ENCODE measurements around the gene NOD1.
A peak's percentile ranks its signal among the peaks of the same experiment; 100 is the strongest.
"Not testable (repeated sequence)": the region's sequence is repeated elsewhere in the genome, so short reads cannot be mapped to it uniquely, and the experiment has no call there.

Gene NOD1

DNA sequence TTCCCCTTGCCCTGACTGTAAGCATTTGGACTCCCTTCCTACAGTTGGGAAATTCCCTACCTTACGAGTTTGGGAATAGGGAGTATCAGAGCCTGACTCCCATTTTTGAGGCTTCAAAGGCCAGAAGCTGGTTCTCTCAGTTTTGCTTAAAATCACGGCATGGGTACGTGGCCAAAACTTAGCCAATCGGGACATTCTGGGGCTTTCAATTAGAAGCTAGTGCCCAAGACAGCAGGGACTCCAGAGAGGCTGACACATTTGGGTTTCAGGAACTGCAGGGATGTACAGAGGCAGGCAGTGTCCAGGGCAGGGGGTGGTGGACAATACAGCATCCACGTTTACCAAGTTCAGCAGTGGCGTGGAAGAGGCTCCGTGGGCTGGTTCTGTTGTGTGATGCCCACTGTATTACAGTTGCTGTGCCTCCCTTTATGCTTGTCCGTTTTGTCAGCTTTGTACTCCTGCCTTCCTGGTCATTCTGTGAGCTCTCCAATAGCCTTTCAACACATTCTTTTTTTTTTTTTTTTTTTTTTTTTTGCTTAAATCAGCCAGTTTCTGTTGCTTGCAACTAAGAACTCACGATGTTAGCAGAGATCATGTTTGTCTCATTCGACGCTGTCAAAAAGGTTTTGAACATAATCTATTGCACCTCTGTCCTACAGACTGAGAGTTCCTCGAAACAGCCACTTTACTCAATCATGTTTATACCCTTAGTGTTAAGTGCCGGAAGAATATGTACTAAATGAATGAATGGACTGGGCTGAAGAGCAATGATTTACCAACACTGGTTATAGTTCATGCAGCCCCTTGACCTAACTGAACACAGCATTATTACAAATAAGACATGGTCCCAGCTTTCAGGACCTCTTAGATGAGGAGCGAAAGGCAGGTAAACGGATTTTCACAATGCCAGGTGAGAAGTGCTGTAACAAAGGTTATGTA lies 25.0 kb upstream of the NOD1 start:
- DNase-seq (ENCODE audit: low read depth in 2 of 2), result no peak

DNA sequence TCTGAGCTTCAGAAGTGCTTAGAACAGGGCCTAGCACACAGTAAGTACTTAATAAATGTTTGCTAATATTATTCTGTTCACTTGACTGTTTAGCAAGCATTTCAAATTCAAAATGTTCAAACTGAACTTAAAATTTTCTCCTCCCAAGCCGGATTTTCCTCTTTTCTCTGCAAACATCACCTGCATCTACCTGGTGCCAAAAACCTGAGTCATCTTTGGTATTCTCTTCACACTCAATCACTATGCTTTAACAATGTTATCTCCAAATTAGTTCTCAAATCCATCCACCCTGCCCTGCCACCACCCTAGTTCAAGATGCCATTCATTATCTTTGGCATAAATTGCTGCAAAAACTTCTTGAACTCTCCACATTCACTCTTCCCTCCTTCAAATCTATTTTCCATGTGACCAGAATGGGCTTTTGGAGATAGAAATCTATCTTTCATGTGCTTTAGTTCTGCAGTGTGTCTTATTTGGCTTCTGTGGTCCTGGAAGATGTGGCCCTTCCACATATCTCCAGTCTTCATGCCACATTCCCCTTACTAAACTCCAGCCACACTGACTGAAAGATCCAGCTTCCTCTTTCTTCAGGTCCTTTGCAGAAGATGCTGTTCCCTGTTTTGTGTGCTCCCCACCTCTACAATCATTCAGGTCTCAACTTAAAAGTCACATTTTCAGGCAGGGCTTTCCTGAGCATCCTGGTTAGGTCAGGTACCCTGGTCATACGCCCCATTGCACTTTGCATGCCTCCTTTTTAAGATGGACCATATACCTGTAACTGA lies 24.1 kb upstream of the NOD1 start:
- no peak for DNase-seq (ENCODE audit: low read depth in 2 of 2)

DNA sequence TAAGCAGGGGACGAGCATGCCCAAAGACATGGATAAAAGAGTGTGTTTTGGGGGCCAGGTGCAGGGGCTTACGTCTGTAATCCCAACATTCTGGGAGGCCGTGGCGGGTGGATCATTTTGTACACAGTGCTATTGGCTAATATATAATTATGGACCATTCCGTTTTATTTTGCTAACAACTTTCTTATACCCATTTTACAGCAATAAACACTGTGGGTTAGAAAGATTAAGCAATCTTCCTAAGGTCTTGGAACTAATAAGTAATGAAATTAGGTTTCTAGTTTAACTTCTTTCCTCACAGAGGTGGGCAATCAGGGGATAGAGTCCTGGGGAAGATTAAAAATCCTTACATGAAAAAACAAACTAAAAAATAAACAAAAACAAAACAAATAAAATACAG lies 22.7 kb upstream of the NOD1 start:
- no peak for DNase-seq (ENCODE audit: low read depth in 2 of 2)

DNA sequence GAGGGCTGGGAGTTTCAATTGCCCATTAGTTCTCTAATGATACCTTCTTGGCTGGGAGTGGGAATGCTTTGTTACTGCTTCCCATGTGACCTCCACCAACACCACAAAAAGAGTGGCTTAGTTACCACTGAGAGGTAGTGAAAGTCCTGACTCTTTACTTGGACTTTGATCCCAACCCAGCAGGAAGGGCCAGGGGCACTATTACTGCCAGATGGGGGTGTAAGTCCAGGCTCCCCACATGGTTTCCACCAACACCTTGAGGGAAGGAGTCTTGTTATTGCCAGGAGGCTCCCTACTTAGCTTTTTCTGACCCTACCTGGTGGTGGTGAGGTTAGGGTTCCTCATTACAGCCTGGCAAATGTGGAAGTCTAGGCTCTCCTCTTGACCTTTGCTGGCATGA lies 14.6 kb upstream of the NOD1 start:
- DNase-seq (ENCODE audit: low read depth in 2 of 2), result no peak

DNA sequence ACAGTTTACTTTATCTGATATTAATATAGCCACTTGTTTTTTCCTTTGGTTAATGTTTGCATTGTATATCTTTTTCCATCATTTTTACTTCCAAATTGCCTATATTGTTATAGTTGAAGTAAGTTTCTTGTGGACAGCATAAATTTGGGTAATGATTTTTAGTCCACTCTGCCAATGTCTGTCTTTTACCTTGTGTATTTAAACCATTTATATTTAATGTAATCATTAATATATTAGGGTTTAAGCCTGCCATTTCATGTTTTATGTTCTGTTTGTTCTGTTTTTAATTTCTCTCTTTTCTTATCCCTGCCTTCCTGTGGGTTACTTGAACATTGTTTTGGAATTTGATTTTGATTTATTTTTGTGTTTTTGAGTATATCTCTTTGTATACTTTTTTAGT lies 12.8 kb upstream of the NOD1 start:
- no peak for DNase-seq (ENCODE audit: low read depth in 2 of 2)

DNA sequence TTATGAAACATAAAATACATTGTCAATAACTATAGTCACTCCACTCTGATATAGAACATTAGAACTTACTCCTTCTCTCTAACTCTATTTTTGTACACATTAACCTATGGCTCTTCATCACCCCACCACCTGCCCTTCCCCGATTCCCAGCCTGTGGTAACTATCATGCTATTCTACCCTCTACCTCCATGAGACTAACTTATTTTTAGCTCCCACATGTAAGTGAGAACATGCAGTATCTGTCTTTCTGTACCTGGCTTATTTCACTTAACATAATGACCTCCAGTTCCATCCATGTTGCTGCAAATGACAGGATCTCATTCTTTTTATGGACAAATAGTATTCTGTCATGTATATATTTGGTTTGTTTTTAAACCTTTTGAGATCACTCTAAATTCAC lies 8.8 kb upstream of the NOD1 start:
- DNase-seq (ENCODE audit: low read depth in 2 of 2), result no peak

DNA sequence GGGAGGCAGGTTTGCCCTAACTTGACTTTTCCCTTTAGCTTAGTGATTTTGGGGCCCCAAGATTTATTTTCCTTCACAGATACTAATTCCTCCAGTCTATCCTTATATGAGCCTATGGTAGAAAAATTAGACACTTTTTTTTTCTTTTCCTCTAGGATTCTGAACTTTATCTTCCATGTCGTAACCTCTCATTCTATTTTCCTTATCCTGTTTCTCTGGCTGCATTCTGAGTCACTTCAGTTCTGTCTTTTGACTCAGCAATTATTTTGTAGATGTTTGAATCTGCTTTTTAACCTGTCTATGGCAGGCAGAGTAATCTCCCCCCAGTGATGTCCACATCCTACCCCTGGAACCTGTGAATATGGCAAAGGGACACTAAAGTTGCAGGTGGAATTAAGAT lies 7.1 kb upstream of the NOD1 start:
- DNase-seq (ENCODE audit: low read depth in 2 of 2), result no peak

DNA sequence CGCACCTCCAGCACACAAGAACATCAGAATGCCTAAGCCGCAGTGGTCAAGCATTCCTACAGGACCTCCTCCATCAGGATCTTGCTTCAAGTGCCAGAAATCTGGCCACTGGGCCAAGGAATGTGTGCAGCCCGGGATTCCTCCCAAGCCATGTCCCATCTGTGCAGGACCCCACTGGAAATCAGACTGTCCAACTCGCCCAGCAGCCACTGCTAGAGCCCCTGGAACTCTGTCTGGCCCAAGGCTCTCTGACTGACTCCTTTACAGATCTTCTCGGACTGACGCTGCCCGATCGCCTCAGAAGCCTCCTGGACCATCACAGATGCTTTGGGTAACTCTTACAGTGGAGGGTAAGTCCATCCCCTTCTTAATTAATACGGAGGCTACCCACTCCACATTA lies 2.8 kb upstream of the NOD1 start:
- DNase-seq (ENCODE audit: low read depth in 2 of 2), result not testable (repeated sequence)

DNA sequence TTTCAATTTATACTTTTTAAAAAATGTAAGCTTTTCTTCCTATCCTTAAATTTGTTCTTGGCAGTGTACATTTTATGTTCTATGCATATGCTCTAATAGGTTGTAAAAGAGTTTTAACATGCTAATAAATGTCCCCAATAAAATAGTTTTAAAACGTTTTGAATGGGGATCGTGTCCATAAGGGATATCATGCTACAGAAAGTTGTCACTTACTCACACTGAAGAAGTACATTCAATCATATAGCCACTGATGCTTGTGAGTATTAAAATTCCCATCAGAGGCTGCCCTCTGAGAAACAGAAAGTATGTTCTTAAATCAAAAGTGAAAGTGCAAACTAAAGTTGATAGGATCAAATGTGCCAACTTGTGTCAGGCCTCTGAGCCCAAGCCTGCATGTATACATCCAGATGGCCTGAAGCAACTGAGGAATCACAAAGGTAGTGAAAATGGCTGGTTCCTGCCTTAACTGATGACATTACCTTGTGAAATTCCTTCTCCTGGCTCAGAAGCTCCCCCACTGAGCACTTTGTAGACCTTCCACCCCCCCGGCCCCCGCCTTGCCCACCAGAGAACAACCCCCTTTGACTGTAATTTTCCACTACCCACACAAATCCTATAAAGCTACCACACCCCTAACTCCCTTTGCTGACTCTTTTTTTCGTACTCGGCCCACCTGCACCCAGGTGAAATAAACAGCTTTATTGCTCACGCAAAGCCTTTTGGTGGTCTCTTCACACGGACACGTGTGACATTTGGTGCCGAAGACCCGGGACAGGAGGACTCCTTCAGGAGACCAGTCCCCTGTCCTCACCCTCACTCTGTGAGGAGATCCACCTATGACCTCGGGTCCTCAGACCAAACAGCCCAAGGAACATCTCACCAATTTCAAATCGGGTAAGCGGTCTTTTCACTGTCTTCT lies 877 bp upstream of the NOD1 start:
- peak in 1 of 2 donors; percentile 8 for DNase-seq (ENCODE audit: low read depth in 2 of 2)

DNA sequence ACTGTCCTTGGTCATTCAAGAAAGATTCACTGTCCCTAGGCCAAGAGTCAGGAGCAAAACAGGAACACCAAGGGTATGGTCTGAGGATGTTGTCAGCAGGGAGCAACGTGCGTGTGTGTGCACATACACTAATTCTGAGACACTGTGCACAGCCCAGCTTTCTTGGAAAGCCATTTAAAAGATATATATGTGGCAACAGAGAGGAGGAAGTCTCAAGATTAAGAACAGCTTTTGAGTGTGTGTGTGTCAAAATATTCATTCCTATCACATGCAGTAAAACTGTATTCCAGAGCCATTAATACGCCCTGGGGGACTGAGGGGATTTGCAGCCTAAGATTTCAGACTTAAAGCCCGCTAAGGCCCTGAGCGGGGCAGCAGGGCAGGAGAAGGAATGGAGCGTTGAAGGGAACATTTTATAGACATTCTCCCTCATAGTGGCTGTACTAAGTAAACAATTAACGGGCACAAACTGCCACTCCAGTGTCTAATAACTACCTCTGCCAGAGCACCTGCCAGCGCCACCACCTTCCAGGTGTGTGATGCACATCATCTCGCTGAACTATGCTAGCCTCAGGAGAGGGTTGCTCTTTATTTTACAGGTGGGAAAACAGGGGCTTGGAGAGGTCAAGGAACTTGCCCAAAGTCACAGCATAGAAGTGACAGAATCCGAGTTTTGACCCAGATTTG lies 2.0 kb downstream of the NOD1 start:
- DNase-seq (ENCODE audit: low read depth in 2 of 2), result no peak

DNA sequence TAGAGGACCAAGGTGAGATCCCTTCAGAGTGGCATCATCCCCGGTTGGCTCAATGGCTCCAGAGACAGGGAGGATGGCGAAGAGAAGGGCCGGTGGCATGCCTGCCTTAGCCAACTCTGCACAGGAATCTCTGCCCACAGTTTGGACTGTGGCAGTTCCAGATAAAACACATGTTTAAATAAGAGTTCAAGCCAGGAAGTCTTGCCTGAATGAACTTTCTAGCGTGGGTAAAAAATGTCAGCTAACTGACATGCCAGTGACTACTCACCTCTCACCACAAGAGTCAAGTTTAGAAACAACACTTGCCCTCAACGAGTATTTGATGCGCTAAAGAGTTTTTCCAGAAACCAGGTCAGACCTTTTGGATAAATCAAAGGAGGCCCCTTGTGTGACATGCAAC lies 3.0 kb downstream of the NOD1 start:
- DNase-seq (ENCODE audit: low read depth in 2 of 2), result no peak

DNA sequence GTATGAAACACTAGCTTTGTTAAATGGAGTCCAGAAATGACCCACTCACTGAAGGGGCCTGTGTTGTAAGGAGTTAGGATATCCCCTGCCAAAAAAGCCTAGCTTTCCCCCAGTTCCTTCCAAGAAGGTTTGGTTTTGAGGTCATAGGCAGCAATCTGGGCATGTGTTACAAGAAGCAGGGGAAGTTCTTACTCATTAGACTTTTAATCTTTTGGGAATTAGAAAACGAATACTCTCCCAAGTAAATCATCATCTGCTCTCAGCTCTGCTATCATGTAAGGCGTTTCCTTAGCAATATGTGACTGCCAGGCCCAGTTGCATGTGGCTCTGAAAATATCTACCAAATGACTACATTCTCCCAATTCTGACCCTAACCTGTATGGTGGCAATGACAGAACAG lies 3.7 kb downstream of the NOD1 start:
- DNase-seq (ENCODE audit: low read depth in 2 of 2), result no peak

DNA sequence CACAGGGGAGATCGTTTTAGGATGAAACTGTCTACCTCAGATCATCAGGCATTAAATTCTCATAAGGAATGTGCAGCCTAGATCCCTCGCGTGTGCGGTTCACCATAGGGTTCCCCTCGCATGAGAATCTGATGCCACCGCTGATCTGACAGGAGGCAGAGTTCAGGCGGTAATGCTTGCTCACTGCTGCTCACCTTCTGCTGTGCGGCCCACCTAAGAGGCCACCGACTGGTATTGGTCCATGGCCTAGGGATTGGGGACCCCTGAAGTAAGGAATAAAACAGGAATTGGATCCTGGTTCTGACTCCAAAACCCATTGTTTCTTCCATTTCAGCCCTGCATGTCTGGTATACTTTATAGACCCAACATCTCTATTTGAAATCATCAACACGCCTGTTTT lies 4.1 kb downstream of the NOD1 start:
- DNase-seq (ENCODE audit: low read depth in 2 of 2), result no peak

DNA sequence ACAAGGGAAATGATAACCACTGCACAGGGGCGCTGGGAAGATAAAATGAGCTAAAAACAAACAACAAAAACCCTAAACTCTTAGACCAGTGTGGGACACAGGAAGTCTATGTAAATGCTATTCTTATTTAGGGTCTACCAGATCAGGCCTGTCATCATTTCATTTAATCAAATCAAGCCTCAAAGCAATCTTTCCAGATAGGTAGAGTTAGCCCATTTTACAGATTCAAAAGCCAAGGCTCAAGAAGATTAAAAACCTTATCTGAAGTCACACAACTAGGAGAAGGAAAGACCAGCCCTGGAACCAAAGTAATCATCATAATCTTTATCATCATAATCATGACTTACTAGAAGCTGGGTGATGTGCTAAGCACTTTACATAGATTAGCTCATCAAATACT lies 4.7 kb downstream of the NOD1 start:
- no peak for DNase-seq (ENCODE audit: low read depth in 2 of 2)

DNA sequence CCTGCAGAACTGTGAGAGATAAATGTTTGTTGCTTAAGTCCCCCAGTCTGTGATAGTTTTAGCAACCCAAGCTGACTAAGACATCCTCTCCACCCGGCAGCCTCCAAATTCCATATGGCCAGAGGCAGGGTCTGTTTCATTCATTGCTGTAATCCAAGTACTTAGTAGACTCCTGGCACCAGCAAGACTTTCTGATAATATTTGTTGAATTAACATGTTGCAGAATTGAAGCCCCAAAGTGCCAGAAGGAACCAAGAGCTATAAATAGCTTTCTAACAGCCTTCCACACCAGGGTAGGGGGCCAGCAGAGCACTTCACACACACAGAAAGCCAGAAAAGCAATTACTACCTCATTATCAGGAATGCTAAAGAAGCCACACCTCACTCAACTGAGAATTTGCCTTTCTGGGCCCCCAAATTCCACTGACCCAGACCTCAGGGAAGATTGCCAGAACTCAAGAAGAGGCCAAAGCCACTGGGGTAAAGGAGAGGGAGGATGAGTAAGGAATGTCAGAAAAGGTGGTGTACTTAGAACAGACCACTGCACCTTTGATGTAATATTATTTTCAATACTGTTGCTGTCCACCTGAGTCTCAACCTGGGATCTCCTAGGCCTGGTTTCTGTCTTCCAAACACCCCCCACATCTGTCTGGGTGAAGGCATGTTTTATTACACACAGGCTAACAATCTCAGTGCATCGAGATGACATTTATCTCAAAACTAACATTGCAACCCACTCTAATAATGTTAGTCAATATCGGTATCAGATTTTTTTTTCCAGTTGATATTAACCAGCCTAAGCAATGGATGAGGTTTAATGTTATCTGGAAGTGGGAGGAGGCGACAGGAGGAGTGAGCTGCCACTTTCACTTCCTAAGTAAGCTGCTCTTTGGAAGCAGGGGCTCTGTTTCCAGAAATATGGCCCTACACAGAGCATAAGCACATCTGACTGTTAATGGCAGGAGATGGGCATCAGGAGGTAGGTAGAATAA lies 5.5 kb downstream of the NOD1 start:
- DNase-seq (ENCODE audit: low read depth in 2 of 2), result no peak

DNA sequence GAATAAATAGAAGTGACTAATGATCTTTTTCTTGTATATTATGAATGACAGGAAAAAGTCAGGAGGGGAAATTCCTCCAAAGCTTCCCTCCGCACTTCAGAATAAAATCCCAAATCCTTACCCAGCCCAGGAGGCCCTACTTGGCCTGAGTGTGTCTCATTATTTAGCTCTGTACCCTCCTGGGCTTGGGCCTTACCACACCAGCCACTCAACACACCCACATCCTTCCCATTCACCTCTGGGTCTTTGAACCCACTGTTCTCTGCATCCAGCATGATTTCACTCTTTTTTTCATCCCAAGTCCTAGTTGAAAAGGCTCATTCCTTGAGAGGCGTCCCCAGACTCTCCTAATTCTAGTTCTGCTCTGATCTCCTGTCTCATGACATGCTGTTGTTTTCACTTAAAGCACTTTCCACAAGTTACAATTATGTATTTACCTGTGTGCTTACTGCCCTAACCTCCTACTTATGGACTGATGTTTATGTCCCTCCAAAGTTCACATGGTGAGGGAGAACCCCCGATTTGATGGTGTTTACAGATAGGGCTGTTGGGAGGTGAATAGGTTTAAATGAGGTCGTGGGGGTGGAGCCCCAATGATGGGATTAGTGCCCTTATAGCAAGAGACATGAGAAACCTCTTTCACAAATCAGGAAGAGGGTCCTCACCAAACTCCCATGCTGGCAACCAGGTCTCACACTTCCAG lies 6.4 kb downstream of the NOD1 start:
- no peak for DNase-seq (ENCODE audit: low read depth in 2 of 2)

DNA sequence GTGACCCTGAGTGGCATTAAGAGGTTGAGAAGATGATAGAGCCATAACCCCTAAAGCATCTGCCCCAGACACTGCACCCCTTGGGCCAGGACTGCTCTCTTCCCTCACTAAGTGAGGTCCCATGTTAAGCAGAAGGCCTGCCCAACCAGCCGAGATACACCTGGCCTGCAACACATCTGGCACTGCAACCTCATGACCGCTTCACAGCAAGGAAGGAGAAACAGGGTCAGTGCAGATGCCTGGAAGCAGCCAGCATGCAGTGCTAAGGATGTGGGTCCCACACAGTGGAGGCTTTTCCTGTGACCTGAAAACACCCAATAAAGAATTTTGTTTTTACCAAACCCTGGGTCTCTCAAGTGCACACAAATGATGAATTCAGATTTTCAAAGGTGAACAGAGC lies 7.4 kb downstream of the NOD1 start:
- no peak for DNase-seq (ENCODE audit: low read depth in 2 of 2)

DNA sequence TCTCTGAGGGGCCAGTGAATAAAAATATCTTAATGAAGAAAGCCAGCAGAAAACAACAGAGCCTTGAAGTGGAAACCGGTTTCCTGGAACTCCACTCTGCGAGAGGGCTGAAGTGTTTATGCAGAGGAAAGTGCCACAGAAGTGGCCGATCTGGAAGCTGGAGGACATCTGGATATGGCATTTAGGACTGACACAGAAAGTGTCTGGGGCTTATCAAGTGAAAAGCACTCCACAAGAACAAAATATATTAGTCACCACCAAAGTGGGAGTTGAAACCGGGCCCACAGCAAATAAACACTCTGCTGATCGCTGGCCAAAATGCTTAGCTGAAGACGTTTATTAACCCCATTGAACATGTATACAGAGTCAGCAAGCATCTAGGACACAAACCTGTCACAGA lies 7.8 kb downstream of the NOD1 start:
- DNase-seq (ENCODE audit: low read depth in 2 of 2), result no peak

DNA sequence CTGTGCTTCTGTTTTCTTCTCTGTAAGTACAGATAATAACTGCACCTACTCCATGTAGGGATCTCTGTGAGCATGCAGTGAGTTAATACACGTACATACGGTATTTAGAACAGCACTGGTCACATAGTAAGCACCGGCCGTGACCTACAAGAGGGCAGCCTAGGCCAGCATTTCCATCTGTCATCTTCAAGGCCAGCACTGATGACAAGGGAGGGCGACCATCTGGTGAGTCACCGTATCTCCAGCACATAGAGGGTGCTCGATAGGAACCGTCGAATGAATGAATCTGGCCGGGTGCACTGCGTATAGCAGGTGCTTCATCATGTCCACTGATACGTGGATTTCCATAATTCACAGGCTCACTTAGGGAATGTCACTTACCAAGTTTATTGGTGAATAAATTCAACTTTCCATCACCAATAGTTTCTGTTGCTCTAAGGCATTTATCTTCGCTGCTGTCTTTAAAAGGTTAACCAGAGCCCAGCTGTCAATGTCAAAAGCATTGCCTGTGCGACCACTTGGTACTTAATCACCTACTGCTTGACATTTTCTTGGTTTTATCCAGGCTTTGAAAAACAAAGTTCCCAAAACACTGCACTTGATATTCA lies 8.3 kb downstream of the NOD1 start:
- no peak for DNase-seq (ENCODE audit: low read depth in 2 of 2)
